Upper lobe of left lung (tissue), 4 donors: ENCODE measurements around the gene CLNS1A.

Experiments used
- EP300 ChIP-seq, 4 donors: sonication (generic); formaldehyde crosslinking; IDR thresholded peaks; one replicate each; pipeline ENCODE4 v1.5.1; 2017; ENCODE audit warnings: antibody characterized with exemption in 4 of 4, control low read depth in 2 of 4
- POLR2A ChIP-seq, 4 donors: fragments of 450-650 bp; IDR thresholded peaks; one replicate each; pipeline ENCODE4 v1.5.1; 2016 to 2017; ENCODE audit warnings: antibody characterized with exemption in 4 of 4, mild to moderate bottlenecking in 2 of 4

- TF ChIP-seq EP300 (IDR thresholded peaks at IDR 0.05): no peak
- peak in 3 of 4 donors; percentile 53 to 84 (median 56) for TF ChIP-seq POLR2A (IDR thresholded peaks at IDR 0.05)
These were observed at the start of gene CLNS1A for GRCh38 chr11:77637345-77638165.
